DMS 273 (cell line): ENCODE measurements around the gene RNU6-8.

Experiments
- DNase-seq: peaks from one replicate; lab custom pipeline; 2025; ENCODE audit not compliant: unreplicated experiment; lab: John Stamatoyannopoulos, UW

RNU6-8 gene

DNA sequence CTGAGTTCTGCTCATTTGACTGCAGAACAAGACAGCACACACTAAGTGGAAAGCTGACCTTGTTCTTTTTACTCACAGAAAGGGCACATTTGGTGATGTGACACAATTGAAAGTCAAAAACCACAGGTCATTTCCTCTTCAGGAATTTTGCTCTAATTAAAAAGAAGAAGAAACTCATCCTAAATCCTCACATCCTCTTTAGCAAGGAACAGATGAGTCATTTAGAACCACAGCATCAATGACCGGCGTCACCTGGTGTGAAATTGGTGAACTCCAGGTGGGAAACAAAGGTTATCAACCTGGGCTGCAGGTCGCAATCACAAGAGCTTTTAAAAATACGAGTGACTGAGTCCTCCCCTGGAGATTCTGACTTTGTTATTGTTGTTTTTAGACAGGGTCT lies 2.9 kb upstream of the RNU6-8 start:
- no peak for DNase-seq

DNA sequence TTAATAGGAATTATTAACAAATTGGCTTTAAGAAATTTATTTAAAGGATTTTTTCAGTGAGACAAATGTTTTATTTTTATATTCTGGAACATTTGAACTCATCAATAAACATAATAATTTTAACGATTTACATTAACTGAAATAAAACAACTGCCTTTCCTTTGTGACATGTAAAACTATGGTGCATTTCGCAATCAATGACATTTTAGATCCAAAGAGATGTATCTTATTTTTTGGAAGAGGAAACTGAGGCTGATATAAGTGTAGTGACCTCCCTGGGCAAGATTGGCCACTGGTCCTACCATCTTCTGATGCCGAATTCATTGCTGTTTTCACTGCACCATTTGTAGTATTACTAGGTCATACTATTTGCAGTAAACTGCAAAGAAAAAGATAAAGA lies 2.5 kb upstream of the RNU6-8 start:
- DNase-seq: no peak

DNA sequence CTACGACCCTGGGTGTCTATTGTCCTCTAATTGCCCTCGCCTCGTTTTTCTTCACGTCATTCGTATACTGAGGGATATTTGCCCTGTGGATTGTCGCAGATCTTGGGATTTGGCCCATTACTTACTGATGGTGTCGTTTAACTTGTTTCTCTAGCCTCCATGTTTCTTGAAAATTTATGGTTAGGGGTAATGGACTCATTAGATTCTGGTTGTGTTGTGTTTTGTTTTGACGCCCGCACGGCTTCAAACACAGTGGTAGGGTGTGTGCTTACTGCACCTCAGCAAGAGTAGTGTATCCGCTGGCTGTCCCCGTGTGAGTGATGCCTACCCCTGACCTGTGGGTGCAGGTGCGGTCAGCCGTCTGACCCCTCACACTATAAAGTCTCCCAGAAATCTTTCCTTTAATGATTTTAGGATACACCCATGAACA lies 874 bp upstream of the RNU6-8 start:
- no peak for DNase-seq

DNA sequence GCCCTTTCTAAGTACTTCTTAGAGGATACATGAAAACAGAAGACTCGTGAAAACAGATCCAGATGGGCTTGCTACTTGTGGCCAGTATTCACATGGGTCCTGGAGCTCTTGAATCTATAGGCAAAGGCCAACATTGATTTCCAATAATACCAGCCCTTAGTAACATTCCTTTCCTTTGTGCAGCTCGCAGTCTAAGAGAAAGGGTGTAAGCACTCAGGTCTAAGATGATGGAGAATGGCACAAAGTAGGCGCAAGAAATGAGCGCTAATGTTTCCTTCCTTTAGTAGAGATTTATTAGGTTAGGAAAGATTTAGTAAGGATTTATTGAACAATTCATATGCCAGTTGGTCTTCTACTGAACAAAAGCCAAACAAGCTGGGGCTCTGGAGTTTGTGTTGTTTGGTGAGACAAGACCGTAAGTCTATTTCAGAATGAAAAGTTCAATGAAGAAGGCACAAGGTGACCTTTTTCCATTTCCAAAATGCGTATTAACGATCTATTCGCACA lies 525 bp downstream of the RNU6-8 start:
- peak; percentile 64 for DNase-seq

DNA sequence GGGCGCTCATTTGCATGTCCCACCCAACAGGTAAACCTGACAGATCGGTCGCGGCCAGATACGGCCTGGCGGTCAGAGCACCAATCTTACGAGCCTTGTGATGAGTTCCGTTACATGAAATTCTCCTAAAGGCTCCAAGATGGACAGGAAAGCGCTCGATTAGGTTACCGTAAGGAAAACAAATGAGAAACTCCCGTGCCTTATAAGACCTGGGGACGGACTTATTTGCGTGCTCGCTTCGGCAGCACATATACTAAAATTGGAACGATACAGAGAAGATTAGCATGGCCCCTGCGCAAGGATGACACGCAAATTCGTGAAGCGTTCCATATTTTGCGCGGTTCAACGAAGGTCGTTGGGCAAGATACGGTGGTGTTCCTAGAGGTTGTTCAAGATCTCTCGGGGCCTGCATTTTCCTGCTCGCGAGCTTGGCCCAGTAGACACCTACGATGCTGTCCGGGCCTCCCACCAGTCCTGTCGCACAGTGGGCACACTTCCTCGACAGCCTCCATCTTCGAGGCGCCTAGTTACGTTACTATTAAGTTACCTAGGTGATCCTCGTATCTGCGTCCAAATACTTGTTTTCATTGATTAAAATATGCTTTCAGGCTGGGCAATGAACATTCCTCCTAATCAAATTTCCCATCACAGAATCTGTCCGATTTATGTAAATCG lies 1.1 kb downstream of the RNU6-8 start, which contains the start of gene RNU6-7:
RNU6-7 (plus strand) TSS at position 230 of the 675 bp plus-strand sequence.
- DNase-seq: peak; percentile 74

DNA sequence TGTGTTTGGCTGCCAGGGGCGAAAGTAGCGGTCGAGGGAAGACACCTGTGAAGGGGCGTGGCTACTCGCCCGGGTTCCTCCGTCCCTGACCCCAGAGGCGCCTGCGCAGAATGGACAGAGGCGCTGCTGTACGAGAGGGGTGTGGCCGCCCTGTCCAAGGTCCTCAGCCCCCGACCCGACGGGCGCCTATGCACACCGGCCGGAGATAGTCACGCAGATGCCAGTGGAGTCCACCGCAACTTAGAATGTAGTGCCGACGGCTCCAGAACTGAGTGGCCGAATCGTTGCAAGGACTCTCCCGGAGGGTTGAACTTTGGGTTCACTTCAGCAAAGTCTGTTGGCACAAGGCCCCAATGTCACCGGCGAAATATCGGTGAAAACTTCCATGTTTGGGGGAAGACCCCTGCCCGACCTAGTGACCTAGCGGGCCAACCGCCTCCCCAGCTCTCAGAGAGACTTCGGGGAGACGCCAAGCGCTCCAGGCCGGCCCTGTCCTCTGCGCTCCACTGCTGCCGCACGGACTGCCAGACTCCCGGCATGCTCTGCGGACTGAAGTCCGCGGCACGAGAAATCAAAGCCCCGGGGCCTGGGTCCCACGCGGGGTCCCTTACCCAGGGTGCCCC lies 1.8 kb downstream of the RNU6-8 start:
- DNase-seq: peak; percentile 87

DNA sequence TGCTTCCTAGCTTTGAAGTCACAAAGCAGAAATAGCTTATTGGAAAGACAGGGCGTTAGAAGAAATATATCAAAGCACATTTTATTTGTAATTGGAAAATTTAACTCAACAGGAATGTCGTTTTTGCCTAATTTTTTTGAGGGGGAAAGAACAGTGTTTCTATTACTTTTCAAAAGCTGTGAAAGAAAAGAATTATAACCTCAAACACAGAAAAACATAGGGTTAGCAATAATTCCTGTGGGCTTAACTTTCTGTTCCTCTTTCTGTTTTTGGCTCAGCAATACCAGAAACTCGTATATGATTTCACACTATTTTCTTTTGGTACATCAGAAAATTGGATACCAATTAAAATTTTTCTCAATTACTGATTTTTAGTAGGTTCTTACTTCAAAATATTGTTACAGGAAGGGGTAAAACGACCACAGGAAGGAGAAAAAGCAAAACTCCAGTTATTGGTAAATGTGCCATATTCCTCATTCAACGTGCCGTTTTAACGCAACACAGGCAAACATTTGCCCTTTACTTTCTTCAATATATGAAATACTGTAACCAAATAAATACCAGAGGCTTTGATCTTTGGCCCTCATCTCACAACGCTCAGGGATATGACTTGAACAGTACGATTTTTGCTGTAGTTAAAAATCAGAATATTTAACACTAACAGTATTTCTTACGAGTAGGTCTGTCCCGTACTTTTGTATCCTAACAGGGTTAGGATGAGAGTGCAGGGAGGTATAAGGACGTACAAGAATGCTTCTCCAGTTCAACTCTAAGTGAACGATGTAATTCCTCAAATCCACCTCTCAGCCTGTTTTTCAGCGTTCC lies 2.5 kb downstream of the RNU6-8 start:
- no peak for DNase-seq

DNA sequence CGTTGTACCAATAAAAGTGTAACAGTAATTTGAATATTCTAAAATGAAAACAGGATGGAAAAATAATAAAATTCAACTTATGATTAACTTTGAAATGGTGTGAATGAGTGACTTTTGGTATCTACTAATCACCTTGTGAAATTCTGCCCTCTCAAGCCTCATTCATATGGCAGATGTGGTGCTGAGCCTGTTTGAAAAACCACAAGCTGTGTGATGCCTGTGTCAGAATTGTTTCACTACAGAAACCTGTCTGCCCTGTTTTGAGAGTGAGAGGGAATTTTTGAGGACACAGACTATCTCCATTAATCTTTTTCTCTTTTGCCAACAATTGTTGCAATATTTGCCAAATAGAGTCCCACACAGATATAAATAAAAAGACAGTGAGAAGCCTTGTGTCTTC lies 5.2 kb downstream of the RNU6-8 start:
- no peak for DNase-seq

DNA sequence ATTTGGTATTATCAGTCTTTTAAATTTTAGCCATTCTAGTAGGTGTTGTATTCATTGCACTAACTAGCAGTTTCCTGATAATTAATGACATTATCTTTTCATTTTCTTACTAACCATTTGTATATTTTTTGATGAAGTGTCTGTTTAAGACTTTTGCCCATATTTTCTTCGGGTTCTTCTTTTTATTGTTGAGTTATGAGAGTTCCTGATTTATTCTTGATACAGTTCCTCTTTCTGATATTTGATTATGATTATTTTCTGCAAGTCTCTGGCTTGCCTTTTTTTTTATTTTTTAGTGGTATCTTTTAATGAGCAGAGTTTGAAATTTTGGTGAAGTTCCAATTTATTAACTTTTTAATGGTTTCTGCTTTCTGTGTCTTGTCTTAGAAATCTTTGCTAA lies 7.4 kb downstream of the RNU6-8 start:
- no peak for DNase-seq

DNA sequence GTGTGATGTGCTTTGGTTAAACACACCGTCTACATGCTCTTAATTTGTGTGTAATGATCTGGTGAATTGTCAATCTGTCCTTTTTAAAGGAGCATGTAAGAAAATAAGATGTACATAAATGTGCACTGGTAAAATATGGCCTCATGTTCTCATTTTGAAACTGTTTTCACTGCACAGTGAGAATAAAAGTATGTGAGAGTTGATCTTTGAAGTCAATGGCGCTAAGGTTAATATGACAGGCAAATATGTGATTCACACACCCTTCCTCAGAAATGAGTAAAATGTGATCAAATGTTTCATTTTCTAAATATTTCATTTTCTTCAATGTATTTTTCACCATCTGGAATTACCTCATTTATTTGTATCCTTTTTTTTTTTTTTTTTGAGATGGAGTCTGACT lies 9.5 kb downstream of the RNU6-8 start:
- DNase-seq: no peak

DNA sequence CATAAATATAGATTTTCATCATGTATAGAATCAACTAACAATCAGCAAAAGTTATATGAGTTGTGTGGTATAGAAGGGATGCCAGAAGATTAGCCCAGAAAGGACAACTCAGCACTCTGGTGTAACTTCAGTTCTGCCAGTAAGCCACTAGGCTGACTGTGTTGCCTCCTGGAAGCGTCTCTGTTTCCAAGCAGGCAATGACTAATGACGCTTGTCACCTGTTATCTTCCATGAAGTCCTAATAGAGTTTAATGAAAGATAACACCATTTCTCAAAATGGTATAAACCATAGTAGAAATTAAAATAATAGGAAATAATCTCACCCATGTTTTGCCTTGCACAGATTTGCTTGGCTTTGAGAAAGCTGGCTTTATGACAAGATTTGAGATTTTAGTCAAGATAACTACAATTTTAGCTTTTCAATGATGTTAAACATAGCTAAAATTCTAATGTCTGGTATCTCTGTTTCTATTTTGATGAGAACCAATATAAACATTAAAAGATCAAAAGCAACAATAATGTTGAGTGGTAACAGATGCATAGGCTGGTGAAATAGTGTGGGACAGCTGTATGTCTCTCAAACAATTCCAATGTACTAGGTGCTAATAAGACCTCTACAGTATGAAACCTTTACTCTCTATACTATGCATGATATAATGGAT lies 10.2 kb downstream of the RNU6-8 start:
- DNase-seq: no peak

DNA sequence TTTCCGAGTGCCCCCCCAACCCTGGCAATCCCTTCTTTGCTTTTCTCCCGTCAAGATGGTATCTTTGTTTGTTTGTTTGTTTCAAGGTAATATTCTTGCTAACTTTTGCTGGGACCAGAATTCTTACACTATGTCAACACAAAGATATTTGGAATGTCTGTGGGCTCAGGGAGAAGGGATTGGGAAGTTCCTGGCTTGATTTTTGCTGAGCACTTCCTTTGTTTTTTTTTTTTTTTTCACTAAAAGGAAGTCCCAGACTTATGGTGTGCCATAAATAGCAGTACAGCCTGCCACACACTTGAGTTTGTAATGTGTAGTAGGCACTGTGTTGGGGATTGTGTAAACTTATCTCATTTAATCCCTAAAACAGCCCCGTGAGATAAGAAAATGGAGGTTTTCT lies 12.4 kb downstream of the RNU6-8 start:
- no peak for DNase-seq

DNA sequence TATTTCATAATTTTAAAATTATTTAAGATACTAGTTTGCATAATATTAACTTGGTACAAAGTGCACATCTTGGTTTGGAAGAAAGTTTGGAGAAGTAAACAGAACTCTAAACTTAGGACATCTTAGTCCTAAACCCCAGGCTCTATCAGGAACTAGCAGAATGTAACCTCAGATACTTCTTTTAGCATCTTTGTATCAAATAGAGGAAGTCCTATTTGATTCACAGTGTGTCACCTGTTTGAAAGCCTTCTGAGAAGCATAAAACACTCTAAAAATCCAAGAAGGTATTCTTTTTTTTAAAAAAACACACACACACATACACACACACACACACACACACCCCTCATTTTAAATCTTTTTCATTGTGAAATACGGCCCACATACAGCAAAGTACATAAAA lies 13.3 kb downstream of the RNU6-8 start:
- DNase-seq: no peak

DNA sequence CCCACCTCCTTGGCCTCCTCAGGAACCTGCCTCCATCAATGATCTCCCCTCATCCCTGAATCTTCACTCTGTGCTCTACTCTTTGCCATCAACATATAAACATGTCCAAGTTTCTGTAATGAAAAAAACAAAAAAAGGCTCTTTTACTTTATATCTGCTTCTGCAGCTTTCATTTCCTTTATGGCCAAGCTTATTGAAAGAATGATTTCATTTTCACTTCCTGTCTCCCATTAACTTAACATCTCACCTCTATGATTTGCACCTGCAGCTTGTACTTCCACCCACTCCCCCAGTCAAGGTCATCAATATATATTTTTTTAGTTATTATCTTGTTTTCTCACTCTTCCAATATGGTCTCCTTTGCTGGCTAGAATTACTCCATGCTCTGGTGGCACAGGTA lies 16.8 kb downstream of the RNU6-8 start:
- no peak for DNase-seq

DNA sequence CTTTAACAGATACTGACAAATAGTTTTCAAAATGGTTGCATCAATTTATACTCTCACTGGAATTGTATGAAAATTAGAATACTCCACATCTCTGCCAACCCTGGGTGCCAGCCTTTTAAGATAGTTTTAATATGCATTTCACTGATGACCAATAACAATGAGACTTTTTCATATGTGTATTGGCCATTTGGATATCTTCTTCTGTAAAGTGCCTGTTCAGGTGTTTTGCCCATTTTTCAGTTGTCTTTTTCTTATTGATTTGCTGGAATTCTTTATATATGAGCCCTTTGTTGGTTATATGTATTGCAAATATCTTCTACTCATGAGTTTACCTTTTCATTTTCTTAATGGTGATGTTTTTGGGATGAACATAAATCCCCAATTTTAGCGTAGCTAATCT lies 18.0 kb downstream of the RNU6-8 start:
- DNase-seq: no peak

DNA sequence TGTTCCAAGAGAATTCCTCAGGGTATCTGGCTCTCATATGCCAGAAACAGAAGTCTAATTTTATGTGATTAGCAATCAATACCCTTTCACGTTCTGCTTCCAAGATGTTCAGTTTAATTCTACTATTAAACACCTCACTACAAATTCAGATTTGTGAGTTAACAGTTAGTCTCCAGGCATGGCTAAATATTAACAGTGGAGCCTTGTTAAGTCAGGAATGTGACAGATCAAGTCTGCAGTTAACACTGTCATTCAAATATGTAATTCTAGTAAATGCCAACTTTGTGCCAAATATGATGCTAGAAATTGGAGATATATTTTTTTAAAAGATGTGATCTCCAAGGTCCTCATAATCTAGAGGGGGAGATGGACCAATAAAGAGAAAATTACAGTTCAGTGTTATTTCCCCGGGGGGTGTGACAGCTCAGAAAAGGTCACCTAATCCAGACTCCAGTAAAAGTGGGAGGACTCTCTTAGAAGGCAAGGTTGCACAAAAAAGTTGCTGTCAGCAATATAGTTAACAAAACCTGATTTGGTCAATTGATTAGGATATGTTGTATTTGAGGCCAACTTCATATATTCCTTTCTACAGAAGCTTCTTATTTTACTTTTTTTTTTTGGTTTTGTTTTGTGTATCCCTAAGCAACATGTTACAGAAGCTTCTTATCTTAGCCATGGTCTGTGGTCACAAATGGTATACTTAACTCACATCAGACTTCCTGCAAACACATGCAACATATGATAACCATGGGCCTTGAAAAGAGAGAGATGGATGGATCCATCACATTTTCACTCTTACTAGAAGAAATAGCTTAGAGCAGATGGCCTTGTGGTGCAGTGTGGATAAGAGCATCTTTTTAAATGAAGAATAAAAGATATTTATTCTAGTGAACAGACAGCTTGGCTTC lies 19.7 kb downstream of the RNU6-8 start:
- no peak for DNase-seq

DNA sequence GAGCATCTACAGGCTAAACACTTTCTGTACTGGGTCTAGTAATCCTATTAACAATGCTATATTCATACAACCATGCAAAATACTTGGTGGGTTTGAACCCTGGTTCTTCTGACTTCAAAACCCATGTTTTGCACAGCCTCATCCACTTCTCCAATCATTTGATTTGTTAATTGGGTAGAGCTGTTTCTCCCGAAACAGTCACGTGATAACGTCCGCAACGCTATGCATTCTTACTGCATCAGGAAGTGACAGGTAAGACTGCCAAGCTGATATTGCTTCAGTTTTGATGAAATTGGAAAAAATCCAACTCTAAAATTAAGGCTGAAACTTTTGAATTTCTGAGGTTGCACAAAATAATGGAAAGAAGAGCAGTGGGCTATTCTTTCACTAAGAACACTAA lies 31.6 kb downstream of the RNU6-8 start:
- no peak for DNase-seq

DNA sequence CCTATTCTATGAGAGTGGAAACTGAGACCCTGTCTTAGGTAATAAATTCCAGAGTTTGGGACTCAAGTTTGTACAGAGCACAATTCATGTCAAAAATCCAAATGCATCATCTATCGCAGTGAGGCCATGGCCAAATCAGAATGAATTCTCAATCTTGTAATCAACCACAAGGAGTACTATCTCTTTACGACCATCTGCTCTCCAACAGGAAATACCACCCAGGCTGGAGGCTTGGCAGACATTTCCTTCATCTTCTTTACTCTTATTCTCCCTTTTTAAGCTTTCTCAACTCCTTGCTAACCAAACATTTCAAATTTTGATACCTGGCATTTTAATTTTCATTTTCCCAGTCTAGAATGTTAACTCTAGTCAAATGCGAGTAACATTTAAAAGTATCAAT lies 33.9 kb downstream of the RNU6-8 start:
- DNase-seq: peak; percentile 13

DNA sequence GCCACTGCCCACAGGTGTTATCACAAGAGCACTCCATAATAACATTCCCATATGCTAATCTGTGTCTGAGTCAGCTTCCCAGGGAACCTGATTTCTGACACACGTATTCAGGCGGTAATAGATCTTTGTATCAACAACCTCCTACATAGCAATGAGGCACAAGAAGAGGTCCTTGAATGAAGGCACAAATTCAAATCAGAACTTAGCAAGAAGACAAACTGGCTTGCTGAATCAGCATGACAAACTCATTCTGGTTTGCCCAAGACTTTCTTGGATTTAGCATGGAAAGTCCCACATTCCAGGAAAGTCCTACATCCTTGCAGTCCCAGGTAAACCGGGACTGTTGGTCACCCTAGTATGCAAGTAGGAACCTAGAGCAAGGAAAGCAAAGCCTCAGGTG lies 35.2 kb downstream of the RNU6-8 start:
- no peak for DNase-seq

DNA sequence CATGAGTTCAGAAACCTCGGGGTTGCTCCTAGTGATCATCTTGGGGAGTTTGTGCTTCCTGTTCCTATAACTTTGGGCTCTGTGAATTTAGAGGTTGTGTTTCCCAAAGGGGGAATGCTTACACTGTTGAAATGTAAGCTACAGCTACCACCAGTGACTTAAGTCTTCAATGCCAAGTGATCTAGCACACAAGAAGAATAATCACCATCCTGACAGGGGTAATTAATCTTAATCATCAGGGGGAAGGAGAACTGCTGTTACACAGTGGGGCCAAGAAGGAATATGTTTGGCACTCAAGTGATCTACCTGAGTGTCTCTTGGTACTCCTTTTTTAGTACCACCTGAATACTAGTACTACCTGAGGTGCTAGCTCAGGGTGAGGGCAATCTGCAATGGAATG lies 36.1 kb downstream of the RNU6-8 start:
- DNase-seq: no peak
